ENCODE results near the gene ZNF35.
"Not testable (repeated sequence)": the region's sequence is repeated elsewhere in the genome, so short reads cannot be mapped to it uniquely, and the experiment has no call there.

The ZNF35 gene

DNA sequence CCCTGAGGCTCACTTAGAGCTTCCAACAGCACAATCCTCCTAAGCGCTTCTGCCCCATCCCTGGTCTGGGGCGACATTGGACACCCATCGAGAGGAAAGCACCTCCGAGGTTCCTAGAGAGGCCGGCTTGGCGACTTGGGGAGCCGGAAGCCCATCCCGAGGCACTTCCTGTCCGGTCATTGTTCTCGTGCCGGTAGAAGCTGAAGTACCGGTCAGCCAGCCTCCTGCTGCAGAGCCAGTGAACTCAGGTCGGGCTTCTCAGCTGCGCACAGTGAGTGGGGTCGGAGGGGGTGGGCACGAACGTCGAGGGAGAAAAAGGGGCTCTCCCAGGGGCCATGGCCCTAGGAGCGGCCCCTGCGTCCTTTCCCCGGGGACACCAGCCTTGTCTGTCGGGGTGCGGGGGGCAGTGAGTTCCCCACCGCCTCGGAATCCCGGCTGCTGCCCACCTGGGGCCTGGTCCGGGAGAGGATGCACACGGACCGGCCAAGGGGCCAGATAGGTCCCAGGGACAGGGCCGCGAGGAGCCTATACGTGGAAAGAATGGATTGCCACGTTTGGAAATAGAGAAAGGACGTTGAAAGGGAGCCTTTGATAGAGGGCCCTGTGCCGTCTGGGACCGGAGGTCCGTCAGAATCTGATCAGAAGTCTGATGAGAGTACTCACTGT lies at the start of gene ZNF35:
TSS of gene ZNF35 (plus strand) at position 169 of the 666 bp plus-strand sequence. CDS start 2,336 bp downstream, outside the sequence.
- DNase-seq: peak; percentile 23

DNA sequence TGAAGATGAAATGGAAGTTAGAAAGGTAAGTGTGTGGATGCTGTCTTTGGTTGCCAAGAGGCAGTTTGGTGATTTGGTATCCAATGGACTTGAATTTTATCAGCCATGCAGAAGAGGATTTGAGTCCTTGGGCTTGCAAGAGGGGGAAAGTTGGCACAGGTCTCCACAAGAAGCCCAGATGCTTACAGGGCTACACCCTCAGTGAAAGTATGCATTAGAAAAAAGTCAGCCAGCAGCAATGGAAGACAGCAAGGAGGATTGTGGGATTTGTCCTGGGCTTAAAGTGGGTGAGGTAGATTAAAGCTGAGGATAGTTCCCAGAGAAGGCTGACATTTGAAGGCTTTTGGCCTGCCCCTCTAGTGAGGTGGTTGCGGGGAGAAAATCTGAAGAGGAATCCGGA lies 46.8 kb upstream of the ZNF35 start:
- no peak for DNase-seq

DNA sequence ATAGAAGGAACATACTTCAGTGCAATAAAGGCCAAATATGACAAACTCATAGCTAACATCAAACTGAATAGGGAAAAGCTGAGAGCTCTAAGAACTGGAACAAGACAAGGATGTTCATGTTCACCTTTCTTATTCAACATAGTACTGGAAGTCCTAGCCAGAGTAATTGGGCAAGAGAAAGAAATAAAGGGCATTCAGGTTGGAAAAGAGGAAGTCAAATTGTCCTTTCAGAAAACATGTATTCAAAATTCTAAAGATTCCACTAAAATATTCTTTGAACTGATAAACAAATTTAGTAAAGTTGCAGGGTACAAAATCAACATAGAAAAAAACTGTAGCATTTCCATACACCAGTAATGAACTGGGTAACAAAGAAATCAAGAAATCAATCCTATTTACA lies 35.9 kb upstream of the ZNF35 start:
- no peak for DNase-seq

GRCh38 chr3:44624749-44625480 lies 23.6 kb upstream of the ZNF35 start, which contains the start of gene ZNF197:
ZNF197 (plus strand) TSS chr3:44625036; CDS start chr3:44629155, 4,119 bp downstream.
- DNase-seq: peak; percentile 65

- no peak for DNase-seq
Measured at GRCh38 chr3:44628716-44629115, 19.8 kb upstream of the ZNF35 start.

DNA sequence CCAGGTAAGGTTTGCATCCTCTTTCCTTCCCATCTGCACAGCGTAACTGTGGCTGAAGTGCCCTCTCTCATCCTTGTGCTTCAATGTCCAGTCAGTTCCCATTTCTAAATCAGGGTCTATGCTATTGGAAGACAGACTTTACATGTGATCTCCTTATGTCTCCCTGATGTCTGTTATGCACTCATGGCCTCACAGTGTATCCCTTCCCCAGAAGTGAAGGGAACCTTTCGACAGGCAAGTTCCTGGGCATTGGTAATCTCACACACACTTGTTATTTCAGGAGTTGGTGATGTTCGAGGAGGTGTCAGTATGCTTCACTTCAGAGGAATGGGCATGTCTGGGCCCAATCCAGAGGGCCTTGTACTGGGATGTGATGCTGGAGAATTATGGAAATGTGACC lies 16.3 kb upstream of the ZNF35 start:
- no peak for DNase-seq

- DNase-seq: no peak
Measured at GRCh38 chr3:44642337-44642736, 6.2 kb upstream of the ZNF35 start.

DNA sequence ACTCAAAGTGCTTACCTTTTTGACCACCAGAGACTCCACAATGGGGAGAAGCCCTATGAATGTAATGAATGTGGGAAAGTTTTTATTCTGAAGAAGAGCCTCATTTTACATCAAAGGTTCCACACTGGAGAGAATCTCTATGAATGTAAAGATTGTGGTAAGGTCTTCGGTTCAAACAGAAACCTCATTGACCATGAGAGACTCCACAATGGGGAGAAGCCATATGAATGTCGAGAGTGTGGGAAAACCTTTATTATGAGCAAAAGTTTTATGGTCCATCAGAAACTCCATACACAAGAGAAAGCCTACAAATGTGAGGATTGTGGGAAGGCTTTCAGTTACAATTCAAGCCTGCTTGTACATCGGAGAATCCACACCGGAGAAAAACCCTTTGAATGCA lies 5.5 kb upstream of the ZNF35 start:
- DNase-seq: no peak

DNA sequence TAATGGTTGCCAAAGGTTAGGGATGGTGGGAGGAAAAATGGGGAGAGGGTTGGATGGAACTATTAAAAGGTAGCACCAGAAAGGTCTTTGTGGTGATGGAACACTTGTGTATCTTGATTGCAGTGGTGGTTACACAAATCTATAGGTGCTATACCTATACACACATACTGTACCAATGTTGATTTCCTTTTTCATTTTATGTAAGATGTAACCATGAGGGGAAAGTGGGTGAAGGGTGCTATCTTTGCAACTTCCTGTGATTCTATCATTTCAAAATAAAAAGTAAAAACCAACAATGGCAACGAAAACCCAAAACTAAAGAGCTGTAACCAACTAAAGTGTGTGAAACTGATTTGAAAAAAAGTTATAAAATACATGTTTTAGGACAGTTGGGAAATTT lies 761 bp upstream of the ZNF35 start:
- DNase-seq: no peak

GRCh38 chr3:44649709-44650108 lies 1.2 kb downstream of the ZNF35 start:
- DNase-seq: no peak

DNA sequence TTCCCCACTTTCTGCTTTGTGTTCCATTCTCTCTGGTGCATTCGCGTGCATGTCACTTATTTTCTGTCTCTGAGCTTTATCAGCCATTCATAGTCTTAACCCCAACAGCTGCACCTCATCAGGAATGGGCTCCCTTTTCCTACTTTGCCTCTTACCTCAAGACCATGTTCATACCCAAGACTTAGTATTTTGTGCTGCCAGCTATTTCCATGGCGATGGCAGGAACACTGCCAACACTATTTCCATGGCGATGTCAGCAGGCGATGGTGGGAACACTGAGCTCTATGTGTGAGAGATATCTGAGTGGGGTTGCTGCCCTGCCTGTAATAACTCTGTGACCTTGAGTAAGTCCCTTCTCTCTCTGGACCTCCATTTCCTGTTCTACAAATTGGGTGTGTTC lies 5.5 kb downstream of the ZNF35 start:
- no peak for DNase-seq

GRCh38 chr3:44659015-44659414 lies 10.5 kb downstream of the ZNF35 start:
- no peak for DNase-seq

GRCh38 chr3:44659434-44659833 lies 10.9 kb downstream of the ZNF35 start:
- no peak for DNase-seq

DNA sequence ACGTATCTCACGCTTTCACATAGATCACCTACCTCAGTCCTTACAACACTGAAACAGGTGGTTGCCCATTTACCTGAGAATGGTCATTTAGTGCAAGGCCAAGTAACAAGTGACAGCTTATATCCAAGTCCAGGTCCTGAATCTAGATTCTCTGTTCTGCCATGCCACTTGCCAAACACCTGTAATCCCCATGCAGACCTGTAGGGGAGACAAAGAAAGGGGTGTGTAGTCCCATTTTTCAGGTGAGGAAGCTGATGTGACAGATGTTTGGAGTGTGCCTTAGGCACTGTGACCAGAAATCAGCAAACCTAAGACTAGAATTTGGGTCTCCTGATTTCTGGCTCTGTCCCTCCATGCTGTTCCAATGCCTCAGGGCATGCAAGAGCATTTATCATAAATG lies 12.7 kb downstream of the ZNF35 start:
- no peak for DNase-seq

DNA sequence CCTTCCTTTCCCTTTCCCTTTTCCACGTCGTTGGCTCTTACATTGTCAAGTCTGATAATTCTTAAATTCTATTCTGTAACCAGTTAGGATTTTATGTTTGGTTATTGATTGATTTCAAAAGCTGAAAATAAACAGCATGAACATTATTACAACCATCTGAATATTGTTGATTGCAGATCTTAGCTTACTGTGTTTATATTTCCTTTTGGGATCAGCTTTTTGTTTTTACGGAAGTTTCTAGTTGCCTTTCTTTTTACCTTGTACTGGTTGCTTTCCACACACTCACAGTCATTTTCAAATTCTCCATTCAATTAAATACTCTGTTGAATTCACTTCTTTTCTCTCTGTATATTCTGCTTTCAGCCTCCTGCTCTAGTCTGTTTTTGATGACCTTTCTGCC lies 16.6 kb downstream of the ZNF35 start:
- DNase-seq: no peak

DNA sequence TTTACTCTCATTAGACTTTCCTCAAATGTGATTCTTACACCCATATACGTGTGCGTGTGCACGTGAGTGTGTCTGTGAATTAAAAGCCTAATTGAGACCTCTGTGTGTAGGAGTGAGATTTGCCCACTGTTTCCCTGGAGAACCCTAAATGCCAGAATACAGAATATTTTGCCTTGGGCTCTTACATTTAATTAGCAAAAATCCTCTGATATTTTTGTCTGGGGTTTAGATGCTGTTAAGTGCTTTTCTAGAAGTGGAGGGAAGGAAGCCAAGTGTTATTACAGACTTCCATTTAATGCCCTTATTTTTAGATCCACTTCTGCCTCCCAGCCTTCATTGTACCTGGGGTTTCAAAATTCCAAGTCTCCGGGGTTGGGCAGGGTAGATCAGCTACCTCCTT lies 17.8 kb downstream of the ZNF35 start:
- no peak for DNase-seq

- no peak for DNase-seq
Measured at GRCh38 chr3:44669760-44670159, 21.2 kb downstream of the ZNF35 start.

GRCh38 chr3:44673466-44673865 lies 24.9 kb downstream of the ZNF35 start:
- DNase-seq: not testable (repeated sequence)

- no peak for DNase-seq
Measured at GRCh38 chr3:44674211-44674610, 25.7 kb downstream of the ZNF35 start.

DNA sequence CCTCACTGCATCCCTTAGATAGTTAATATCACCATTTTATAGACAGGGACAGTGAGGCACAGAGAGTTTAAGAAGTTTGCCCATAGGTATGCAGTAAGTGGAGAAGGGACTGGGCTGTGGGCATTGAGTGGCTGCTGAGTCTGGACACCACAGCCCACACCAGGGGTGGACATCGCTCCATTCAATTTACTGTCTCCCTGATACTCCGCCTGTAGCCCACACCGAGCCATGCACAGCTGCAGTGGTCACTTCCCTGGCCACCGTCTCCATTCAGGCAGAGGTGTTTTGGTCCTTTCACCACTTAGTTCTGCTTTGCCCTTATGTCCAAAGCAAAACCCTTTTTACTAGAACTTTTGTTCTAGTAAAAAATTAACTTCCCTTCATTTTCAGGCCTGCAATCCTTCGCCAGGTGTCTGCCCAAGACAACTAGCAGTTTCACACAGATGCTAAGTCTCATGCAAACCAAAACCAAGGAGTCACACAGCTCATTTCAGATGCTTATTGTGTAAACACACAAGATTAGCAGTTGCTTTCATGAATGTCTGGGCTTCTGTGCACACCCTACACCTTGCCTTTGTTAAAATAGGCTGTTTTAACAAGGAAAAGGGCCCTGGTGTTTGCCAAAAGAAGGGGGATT lies 30.1 kb downstream of the ZNF35 start:
- no peak for DNase-seq

GRCh38 chr3:44680921-44681455 lies 32.5 kb downstream of the ZNF35 start:
- no peak for DNase-seq

DNA sequence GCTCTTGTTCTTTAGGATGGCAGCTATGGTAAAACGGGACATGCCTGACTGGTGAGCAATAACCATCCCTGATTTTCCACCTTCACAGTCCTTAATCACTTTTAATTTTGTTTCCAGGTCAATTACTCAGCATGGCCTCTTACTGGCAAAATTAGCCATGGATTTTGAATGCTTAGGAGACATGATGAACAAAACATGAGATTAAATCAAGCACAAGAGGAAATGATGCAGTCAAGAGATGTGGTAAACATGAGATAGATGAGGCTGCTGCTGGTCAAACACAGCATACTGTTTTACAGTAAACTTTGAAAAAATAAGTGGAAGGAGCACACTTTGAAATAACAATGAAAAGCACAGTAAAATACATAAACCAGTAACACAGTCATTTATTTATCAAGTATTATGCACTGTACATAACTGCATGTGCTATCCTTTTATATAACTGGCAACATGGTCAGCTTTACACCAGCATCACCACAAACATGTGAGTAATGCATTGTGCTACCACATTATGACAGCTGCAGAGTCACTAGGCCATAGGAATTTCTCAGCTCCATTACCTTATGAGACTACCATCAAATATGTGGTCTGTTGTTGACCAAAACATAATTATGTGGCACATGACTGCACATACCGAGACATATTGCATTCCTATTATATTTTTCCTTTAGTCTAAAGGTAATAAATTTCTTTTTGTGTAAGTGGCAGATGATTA lies 33.8 kb downstream of the ZNF35 start:
- DNase-seq: no peak
